CD14-positive monocyte (primary cell): Measurements from ENCODE around the gene PKP4. TPM values are rescaled to one million over a fixed set of nuclear protein-coding genes. Genes with fewer than 3 reads are reported as not detected.
"Not testable (repeated sequence)": the region's sequence is repeated elsewhere in the genome, so short reads cannot be mapped to it uniquely, and the experiment has no call there.

ENCODE experiments used
- DNase-seq, 3 donors: peaks; one replicate each; pipeline ENCODE4 v3.0.0-alpha.2; 2011 to 2022
- H2AFZ ChIP-seq: 2 replicates; pipeline ENCODE4 v1.6.0; 2012; ENCODE audit warnings: mild to moderate bottlenecking, low read depth, low read length, inconsistent platforms; ENCODE audit not compliant: insufficient read depth, poor library complexity, severe bottlenecking
- H3K27ac ChIP-seq, 2 donors: 1 replicate in 1 of 2; 2 replicates in 1 of 2; pipeline ENCODE4 v1.5.1; 2012 to 2013; ENCODE audit warnings: low read length in 2 of 2, control low read depth in 1 of 2, inconsistent platforms in 1 of 2, low read depth in 1 of 2, mild to moderate bottlenecking in 1 of 2
- H3K27me3 ChIP-seq, 2 donors: one replicate each; pipeline versions ENCODE4 v1.6.0 to v1.6.1; 2011 to 2013; ENCODE audit warnings: low read length in 2 of 2; ENCODE audit not compliant: control insufficient read depth in 2 of 2, insufficient read depth in 2 of 2
- H3K36me3 ChIP-seq, 2 donors: replicated peaks in 1 of 2; 1 replicate in 1 of 2; 2 replicates in 1 of 2; pipeline versions ENCODE4 v1.5.1 to v1.6.1; 2012 to 2013; ENCODE audit warnings: low read length in 2 of 2, control low read depth in 1 of 2, inconsistent platforms in 1 of 2, mild to moderate bottlenecking in 1 of 2; ENCODE audit not compliant: insufficient read depth in 2 of 2, control insufficient read depth in 1 of 2
- H3K4me1 ChIP-seq, 2 donors: 1 replicate in 1 of 2; 2 replicates in 1 of 2; pipeline versions ENCODE4 v1.5.1 to v1.6.1; 2012 to 2013; ENCODE audit warnings: low read length in 2 of 2, control low read depth in 1 of 2, inconsistent platforms in 1 of 2, mild to moderate bottlenecking in 1 of 2, moderate library complexity in 1 of 2; ENCODE audit not compliant: insufficient read depth in 2 of 2, control insufficient read depth in 1 of 2
- H3K4me2 ChIP-seq: replicated peaks from 2 replicates; pipeline ENCODE3; 2012; ENCODE audit warnings: low read length, moderate library complexity, mild to moderate bottlenecking; ENCODE audit not compliant: poor library complexity, severe bottlenecking; ENCODE audit errors: extremely low read depth
- H3K4me3 ChIP-seq, 3 experiments: fragments of 200-600 bp in 1 of 3; sonication (generic) in 1 of 3; replicated peaks in 1 of 3; 1 replicate in 2 of 3; 2 replicates in 1 of 3; pipeline ENCODE4 v1.5.1; 2011 to 2013; ENCODE audit warnings: low read length in 3 of 3, mild to moderate bottlenecking in 3 of 3, control low read depth in 2 of 3, low read depth in 2 of 3, inconsistent platforms in 1 of 3, moderate library complexity in 1 of 3
- H3K79me2 ChIP-seq: 2 replicates; pipeline ENCODE4 v1.6.0; 2012; ENCODE audit warnings: mild to moderate bottlenecking, control low read depth, inconsistent platforms, low read length, moderate library complexity; ENCODE audit not compliant: insufficient read depth
- H3K9ac ChIP-seq: 2 replicates; pipeline ENCODE4 v1.6.0; 2017; ENCODE audit warnings: low read length, mild to moderate bottlenecking; ENCODE audit not compliant: insufficient read depth, poor library complexity, severe bottlenecking
- H3K9me3 ChIP-seq, 2 donors: replicated peaks in 1 of 2; 1 replicate in 1 of 2; 2 replicates in 1 of 2; pipeline versions ENCODE4 v1.5.1 to v1.6.1; 2012 to 2013; ENCODE audit warnings: low read length in 2 of 2, control low read depth in 1 of 2; ENCODE audit not compliant: control insufficient read depth in 1 of 2, insufficient read depth in 1 of 2
- H4K20me1 ChIP-seq: 2 replicates; pipeline ENCODE4 v1.6.0; 2012; ENCODE audit warnings: mild to moderate bottlenecking, low read length, control low read depth, moderate library complexity; ENCODE audit not compliant: insufficient read depth
- H3K27ac Mint-ChIP-seq, 7 donors: one replicate each; pipeline ENCODE4 v1.8.0; 2020; ENCODE audit warnings: mild to moderate bottlenecking in 7 of 7, mixed read lengths in 7 of 7, moderate library complexity in 6 of 7, inconsistent platforms in 2 of 7
- H3K27me3 Mint-ChIP-seq, 3 donors: one replicate each; pipeline ENCODE4 v1.8.0; 2021 to 2022; ENCODE audit warnings: low read depth in 3 of 3, mild to moderate bottlenecking in 3 of 3, mixed read lengths in 3 of 3, moderate library complexity in 3 of 3, inconsistent platforms in 1 of 3
- H3K36me3 Mint-ChIP-seq, 2 donors: one replicate each; pipeline ENCODE4 v1.8.0; 2020; ENCODE audit warnings: mixed read lengths in 2 of 2, inconsistent platforms in 1 of 2, mild to moderate bottlenecking in 1 of 2
- H3K4me1 Mint-ChIP-seq: one replicate; pipeline ENCODE4 v1.8.0; 2020; ENCODE audit warnings: mild to moderate bottlenecking, mixed read lengths
- H3K4me3 Mint-ChIP-seq, 2 donors: one replicate each; pipeline ENCODE4 v1.8.0; 2020; ENCODE audit warnings: mild to moderate bottlenecking in 2 of 2, mixed read lengths in 2 of 2, moderate library complexity in 1 of 2
- H3K9me3 Mint-ChIP-seq, 7 donors: one replicate each; pipeline ENCODE4 v1.8.0; 2020 to 2022; ENCODE audit warnings: mixed read lengths in 7 of 7, mild to moderate bottlenecking in 6 of 7, moderate library complexity in 6 of 7, inconsistent platforms in 2 of 7
- CTCF ChIP-seq: fragments of 200-600 bp; IDR thresholded peaks from one replicate; pipeline ENCODE4 v1.8.0; 2022; ENCODE audit warnings: antibody characterized with exemption, mild to moderate bottlenecking
- WGBS: methylation state at CpG from one replicate; pipeline ENCODE4 v1.1.5; 2013; ENCODE audit warnings: missing lambda C conversion rate; ENCODE audit not compliant: insufficient coverage; 5-methylcytosine and 5-hydroxymethylcytosine counted together
- intact Hi-C, 2 donors: fragments of 100-400 bp; cut with micrococcal nuclease; formaldehyde crosslinking; loops; one replicate each; pipeline versions ENCODE4 v1.15.0 to v1.15.1; 2023
- polyA plus RNA-seq, 3 donors: library from polyadenylated mRNA; depleted of rRNA in 1 of 3; unstranded in 2 of 3; stranded (reverse) in 1 of 3; fragments of 300-500 nt in 2 of 3; fragments of >200 nt in 1 of 3; fragmentation: Illumina TruSeq in 2 of 3; gene quantifications; 1 replicate in 2 of 3; 2 replicates in 1 of 3; pipeline ENCODE4 v1.2.3, GENCODE V29; 2012 to 2021

PKP4 gene
- polyA plus RNA-seq, 3 donors, result 0.33 to 9.4 (median 0.73) TPM

GRCh38 chr2:158702740-158703139, 246.0 kb downstream of the PKP4 start:
- H4K20me1 ChIP-seq, result no peaks in the 10 kb centered on the region
- Mint-ChIP-seq H3K4me1 (no peaks in the 10 kb centered on the region), H3K9me3 (peaks cover 4 to 18% (median 12%) of the 10 kb centered on the region in 7 donors), H3K36me3 (no peaks in the 10 kb centered on the region), H3K27ac (no peak overlapping the region), H3K27me3 (peaks cover 0 to 2% (median 0%) of the 10 kb centered on the region in 3 donors), H3K4me3 (no peak overlapping the region)
- no peaks in the 10 kb centered on the region for H3K36me3 ChIP-seq
- H3K4me2 ChIP-seq, result no peak overlapping the region
- no peak overlapping the region for H3K4me3 ChIP-seq
- H3K27me3 ChIP-seq, result no peaks in the 10 kb centered on the region
- H3K4me1 ChIP-seq, result no peaks in the 10 kb centered on the region
- 86% methylated on average over 8 of the region's 9 CpGs for WGBS
- no peaks in the 10 kb centered on the region for H3K79me2 ChIP-seq
- no peak for TF ChIP-seq CTCF
- intact Hi-C loops, result no loop called here
- peaks cover 3 to 10% of the 10 kb centered on the region in 2 donors for H3K9me3 ChIP-seq
- H3K27ac ChIP-seq, result no peak overlapping the region
- no peak overlapping the region for H3K9ac ChIP-seq
- H2AFZ ChIP-seq, result no peak overlapping the region
- no peak for DNase-seq

DNA sequence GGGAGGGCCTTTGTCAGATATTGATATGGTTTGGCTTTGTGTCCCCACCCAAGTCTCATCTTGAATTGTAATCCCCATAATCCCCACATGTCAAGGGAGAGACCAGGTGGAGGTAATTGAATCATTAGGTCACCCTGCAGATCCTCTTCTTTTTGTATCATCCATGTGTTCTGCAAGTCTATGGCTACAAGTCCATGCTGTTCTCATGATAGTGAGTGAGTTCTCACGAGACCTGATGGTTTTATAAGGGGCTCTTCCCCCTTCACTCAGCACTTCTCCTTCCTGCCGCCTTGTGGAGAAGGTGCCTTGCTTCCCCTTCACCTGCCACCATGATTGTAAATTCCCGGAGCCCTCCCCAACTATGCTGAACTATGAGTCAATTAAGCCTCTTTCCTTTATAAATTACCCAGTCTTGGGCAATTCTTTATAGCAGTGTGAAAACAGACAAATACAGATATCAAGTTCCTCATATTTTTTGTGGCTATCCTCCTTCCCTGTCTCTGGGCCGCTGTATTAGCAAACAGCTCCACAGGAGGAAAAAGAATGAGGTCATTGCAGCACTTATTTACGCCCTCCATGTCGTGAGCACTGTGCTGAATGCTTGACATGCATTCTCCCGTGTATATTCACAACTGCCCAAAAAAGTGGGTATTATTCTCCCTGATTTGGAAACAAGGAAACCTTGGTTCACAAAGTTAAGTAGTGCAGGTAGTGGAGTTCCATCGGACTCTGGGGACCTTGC, 248.1 kb downstream of the PKP4 start:
- H3K27me3 Mint-ChIP-seq, H2AFZ ChIP-seq, H4K20me1 ChIP-seq, DNase-seq, H3K27ac ChIP-seq, H3K4me3 ChIP-seq, H3K4me3 Mint-ChIP-seq, H3K36me3 ChIP-seq, H3K9ac ChIP-seq, H3K4me1 Mint-ChIP-seq, intact Hi-C loops, H3K4me2 ChIP-seq, H3K4me1 ChIP-seq, H3K27me3 ChIP-seq, H3K79me2 ChIP-seq, H3K36me3 Mint-ChIP-seq, H3K27ac Mint-ChIP-seq: not testable (repeated sequence)
- peaks cover 2 to 17% (median 9%) of the 10 kb centered on the region in 7 donors for H3K9me3 Mint-ChIP-seq
- 53% methylated on average over 3 of the region's 8 CpGs for WGBS
- H3K9me3 ChIP-seq, result peaks cover 3 to 12% of the 10 kb centered on the region in 2 donors
